A549 (cell line): ENCODE measurements around the gene CMTM4. TPM values are rescaled to one million over a fixed set of nuclear protein-coding genes. Genes with fewer than 3 reads are reported as not detected.
"Not testable (repeated sequence)": the region's sequence is repeated elsewhere in the genome, so short reads cannot be mapped to it uniquely, and the experiment has no call there.

Experiments used
- ATAC-seq, 2 experiments: fragments of 200-7000 bp in 1 of 2; fragments of >200 bp in 1 of 2; cut with Nextera tagmentation in 1 of 2; cut with Tn5 transposase in 1 of 2; 3 replicates each; pipeline versions ENCODE4 v1.8.0 to v1.9.1; 2018 to 2020; ENCODE audit warnings: mild to moderate bottlenecking in 1 of 2, moderate library complexity in 1 of 2
- CTCF ChIA-PET: fragments of 300-600 bp; sonication (Branson Sonifier 250); formaldehyde crosslinking; extraction: SDS; loops from one replicate; lab custom pipeline; 2021; ENCODE audit warnings: antibody characterized with exemption, inconsistent platforms; lab: Yijun Ruan, JAX
- POLR2A ChIA-PET: fragments of 350-600 bp; formaldehyde crosslinking; extraction: SDS; loops from one replicate; lab custom pipeline; 2021; ENCODE audit warnings: antibody characterized with exemption, inconsistent platforms; lab: Yijun Ruan, JAX
- DNase-seq, 2 experiments: peaks; one replicate each; pipeline versions ENCODE4 v3.0.0 to v3.0.0-alpha.2; 2011 to 2016; ENCODE audit warnings: low read depth in 1 of 2, low spot score in 1 of 2
- FAIRE-seq: peaks from 2 replicates; lab custom pipeline; 2011; peaks lifted over from hg19 to GRCh38; lab: Jason Lieb, UNC
- H3K27ac ChIP-seq, 2 experiments: fragments of >200 bp; sonication (Bioruptor Twin); formaldehyde crosslinking; 3 replicates each; pipeline ENCODE4 v1.5.1; 2016 to 2017
- H3K4me1 ChIP-seq: fragments of >200 bp; sonication (Bioruptor Twin); formaldehyde crosslinking; 3 replicates; pipeline ENCODE4 v1.6.1; 2016
- H3K4me2 ChIP-seq: fragments of >200 bp; sonication (Bioruptor Twin); formaldehyde crosslinking; 3 replicates; pipeline ENCODE4 v1.6.1; 2016
- H3K4me3 ChIP-seq: fragments of >200 bp; sonication (Bioruptor Twin); formaldehyde crosslinking; 3 replicates; pipeline ENCODE4 v1.5.1; 2016
- H3K9me3 ChIP-seq: fragments of >200 bp; sonication (Bioruptor Twin); formaldehyde crosslinking; 3 replicates; pipeline ENCODE4 v1.6.1; 2016
- CBX2 ChIP-seq: fragments of 200-600 bp; sonication (generic); IDR thresholded peaks from 2 replicates; pipeline ENCODE4 v1.6.1; 2016; ENCODE audit warnings: low read depth, mild to moderate bottlenecking, borderline replicate concordance
- CBX8 ChIP-seq: fragments of 200-600 bp; sonication (generic); IDR thresholded peaks from 2 replicates; pipeline ENCODE4 v1.6.1; 2016
- CHD2 ChIP-seq: fragments of 150-350 bp; IDR thresholded peaks from 2 replicates; pipeline ENCODE4 v1.6.1; 2014; ENCODE audit warnings: low read length; ENCODE audit not compliant: partially characterized antibody
- CHD4 ChIP-seq: fragments of 200-600 bp; sonication (generic); IDR thresholded peaks from 2 replicates; pipeline ENCODE4 v1.6.1; 2016; ENCODE audit warnings: antibody characterized with exemption, mild to moderate bottlenecking, borderline replicate concordance
- ESRRA ChIP-seq: fragments of 150-350 bp; IDR thresholded peaks from 2 replicates; pipeline ENCODE4 v1.6.1; 2014; ENCODE audit warnings: mild to moderate bottlenecking, low read length, borderline replicate concordance
- GATA3 ChIP-seq: IDR thresholded peaks from 2 replicates; pipeline ENCODE4 v1.6.1; 2012; ENCODE audit warnings: borderline replicate concordance
- HEYL ChIP-seq: fragments of 250-450 bp; sonication (Bioruptor Pico); IDR thresholded peaks from 2 replicates; pipeline ENCODE4 v1.8.0; 2021; ENCODE audit warnings: mild to moderate bottlenecking, moderate library complexity
- HOXA7 ChIP-seq: fragments of 250-450 bp; sonication (Bioruptor Pico); IDR thresholded peaks from 2 replicates; pipeline ENCODE4 v1.5.0; 2020; ENCODE audit warnings: mild to moderate bottlenecking, moderate library complexity
- HOXB5 ChIP-seq: fragments of 250-450 bp; sonication (Bioruptor Pico); IDR thresholded peaks from 2 replicates; pipeline ENCODE4 v1.5.0; 2020; ENCODE audit warnings: mild to moderate bottlenecking, moderate library complexity
- JUNB ChIP-seq: fragments of >200 bp; sonication (Bioruptor Twin); formaldehyde crosslinking; IDR thresholded peaks from 2 replicates; pipeline ENCODE4 v1.6.1; 2016
- KDM5A ChIP-seq: fragments of 200-600 bp; sonication (generic); IDR thresholded peaks from 2 replicates; pipeline ENCODE4 v1.6.1; 2016; ENCODE audit warnings: antibody characterized with exemption, mild to moderate bottlenecking
- NFE2L2 ChIP-seq: fragments of 150-350 bp; conservative IDR thresholded peaks from 2 replicates; pipeline ENCODE4 v1.6.1; 2014; ENCODE audit warnings: low read length
- NPAS2 ChIP-seq: fragments of 250-450 bp; sonication (Bioruptor Pico); IDR thresholded peaks from 2 replicates; pipeline ENCODE4 v1.8.0; 2022; ENCODE audit warnings: mild to moderate bottlenecking, moderate library complexity, borderline replicate concordance
- NR3C1 ChIP-seq: fragments of >200 bp; sonication (Bioruptor Twin); formaldehyde crosslinking; IDR thresholded peaks from 3 replicates; pipeline ENCODE4 v1.6.1; 2017
- PHF8 ChIP-seq: fragments of 200-600 bp; sonication (generic); IDR thresholded peaks from 2 replicates; pipeline ENCODE4 v1.6.1; 2016; ENCODE audit warnings: low read depth, mild to moderate bottlenecking, antibody characterized with exemption, moderate library complexity, borderline replicate concordance
- POLR2A ChIP-seq: IDR thresholded peaks from 2 replicates; pipeline ENCODE4 v1.6.1; 2012; ENCODE audit warnings: mild to moderate bottlenecking, low read length
- RAD21 ChIP-seq, 2 experiments: fragments of >200 bp in 1 of 2; sonication (Bioruptor Twin) in 1 of 2; formaldehyde crosslinking in 1 of 2; IDR thresholded peaks in 1 of 2; conservative IDR thresholded peaks in 1 of 2; 2 replicates in 1 of 2; 3 replicates in 1 of 2; pipeline ENCODE4 v1.6.1; 2012 to 2018; ENCODE audit warnings: inconsistent platforms in 1 of 2
- SMC3 ChIP-seq: fragments of >200 bp; sonication (Bioruptor Twin); formaldehyde crosslinking; IDR thresholded peaks from 3 replicates; pipeline ENCODE4 v1.6.1; 2018; ENCODE audit warnings: inconsistent platforms
- SREBF2 ChIP-seq: fragments of 450-650 bp; IDR thresholded peaks from 2 replicates; pipeline ENCODE4 v1.6.1; 2014; ENCODE audit warnings: mild to moderate bottlenecking, moderate library complexity
- ZC3H11A ChIP-seq: fragments of 450-650 bp; IDR thresholded peaks from 2 replicates; pipeline ENCODE4 v1.6.1; 2014; ENCODE audit warnings: antibody characterized with exemption, mild to moderate bottlenecking
- ZSCAN20 ChIP-seq: fragments of 250-450 bp; sonication (Bioruptor Pico); IDR thresholded peaks from 2 replicates; pipeline ENCODE4 v1.8.0; 2022; ENCODE audit warnings: mild to moderate bottlenecking, moderate library complexity
- WGBS: methylation state at CpG from one replicate; pipeline ENCODE4 v1.1.6; 2017; ENCODE audit errors: missing lambda C conversion rate; 5-methylcytosine and 5-hydroxymethylcytosine counted together
- polyA plus RNA-seq, 4 experiments: library from polyadenylated mRNA; depleted of rRNA in 3 of 4; stranded (reverse); fragments of >200 nt; fragmentation: RNase III in 1 of 4; extraction: RNeasy Plus Mini Kit Qiagen cat#74134 plus additional on column Dnase treatment in 1 of 4; gene quantifications; 2 replicates in 3 of 4; 3 replicates in 1 of 4; pipeline ENCODE4 v1.2.3, GENCODE V29; 2011 to 2017
- TF ChIP-seq, protein P1 (sequence below): fragments of 250-450 bp; sonication (Bioruptor Pico); IDR thresholded peaks from 2 replicates; pipeline ENCODE4 v1.5.0; 2021; ENCODE audit warnings: mild to moderate bottlenecking, moderate library complexity, borderline replicate concordance
- TF ChIP-seq, protein P2 (sequence below): fragments of >200 bp; sonication (Bioruptor Twin); formaldehyde crosslinking; IDR thresholded peaks from 3 replicates; pipeline ENCODE4 v1.6.1; 2016
- TF ChIP-seq, protein P3 (sequence below): IDR thresholded peaks from 2 replicates; pipeline ENCODE4 v1.6.1; 2012
- TF ChIP-seq, protein P4 (sequence below): fragments of >200 bp; sonication (Bioruptor Twin); formaldehyde crosslinking; IDR thresholded peaks from 3 replicates; pipeline ENCODE4 v1.5.1; 2016

CMTM4 gene
- polyA plus RNA-seq, 2 of the 4 experiments (the other 2 are of a cell fraction): 24.8 to 58.6 TPM

DNA sequence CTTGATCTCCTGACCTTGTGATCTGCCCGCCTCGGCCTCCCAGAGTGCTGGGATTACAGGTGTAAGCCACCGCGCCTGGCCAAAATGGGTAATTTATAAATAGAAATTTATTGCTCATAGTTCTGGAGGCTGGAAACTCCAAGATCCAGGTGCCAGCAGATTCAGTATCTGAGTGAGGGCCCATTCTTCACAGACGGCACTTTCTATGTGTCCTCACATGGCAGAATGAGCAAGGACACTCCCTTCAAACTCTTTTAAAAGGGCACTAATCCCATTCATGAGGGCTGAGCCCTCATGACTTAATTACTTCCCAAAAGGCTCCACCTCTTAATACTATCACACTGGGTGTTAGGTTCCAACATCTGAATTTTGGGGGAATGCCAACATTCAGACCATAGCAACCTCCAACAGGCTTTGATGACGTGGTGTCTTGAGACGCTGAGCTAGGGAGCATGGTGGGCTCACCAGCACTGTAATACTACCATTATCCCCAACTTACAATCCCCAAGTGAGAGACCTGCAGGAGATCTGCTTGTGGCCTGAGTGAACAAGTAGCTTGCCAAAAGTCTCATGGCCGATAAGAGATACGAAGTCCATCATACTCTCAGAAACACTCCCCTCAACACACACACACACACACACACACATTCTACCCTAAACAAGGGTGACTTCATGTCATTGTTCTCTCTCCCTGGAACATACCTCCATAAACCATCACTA lies 8.5 kb downstream of the CMTM4 start:
- ATAC-seq (no peak), FAIRE-seq (no peak), DNase-seq (no peak)
- no peaks in the 10 kb centered on the region for H3K9me3 ChIP-seq
- H3K4me3 ChIP-seq: no peak overlapping the region
- H3K4me1 ChIP-seq: peaks cover 28% of the 10 kb centered on the region
- H3K4me2 ChIP-seq: no peak overlapping the region
- WGBS: 91% methylated on average over 9 of the region's 9 CpGs
- TF ChIP-seq CHD4 (no peak), HOXB5 (no peak), HEYL (CRISPR knock-in tag) (no peak), SREBF2 (no peak)
- TF ChIP-seq, protein P1, sequence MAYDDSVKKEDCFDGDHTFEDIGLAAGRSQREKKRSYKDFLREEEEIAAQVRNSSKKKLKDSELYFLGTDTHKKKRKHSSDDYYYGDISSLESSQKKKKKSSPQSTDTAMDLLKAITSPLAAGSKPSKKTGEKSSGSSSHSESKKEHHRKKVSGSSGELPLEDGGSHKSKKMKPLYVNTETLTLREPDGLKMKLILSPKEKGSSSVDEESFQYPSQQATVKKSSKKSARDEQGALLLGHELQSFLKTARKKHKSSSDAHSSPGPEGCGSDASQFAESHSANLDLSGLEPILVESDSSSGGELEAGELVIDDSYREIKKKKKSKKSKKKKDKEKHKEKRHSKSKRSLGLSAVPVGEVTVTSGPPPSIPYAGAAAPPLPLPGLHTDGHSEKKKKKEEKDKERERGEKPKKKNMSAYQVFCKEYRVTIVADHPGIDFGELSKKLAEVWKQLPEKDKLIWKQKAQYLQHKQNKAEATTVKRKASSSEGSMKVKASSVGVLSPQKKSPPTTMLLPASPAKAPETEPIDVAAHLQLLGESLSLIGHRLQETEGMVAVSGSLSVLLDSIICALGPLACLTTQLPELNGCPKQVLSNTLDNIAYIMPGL: no peak
- no peak overlapping the region for H3K27ac ChIP-seq
- ChIA-PET POLR2A (interaction anchor here (0.5 kb wide), 1 partner anchor 15 kb away, joined by 3 read pairs; no protein-coding TSS in a partner anchor), CTCF (interaction anchor here (1.0 to 2.6 kb wide), 3 partner anchors 35 to 38 kb away, joined by 3 to 7 read pairs (median 3); no protein-coding TSS in a partner anchor)

DNA sequence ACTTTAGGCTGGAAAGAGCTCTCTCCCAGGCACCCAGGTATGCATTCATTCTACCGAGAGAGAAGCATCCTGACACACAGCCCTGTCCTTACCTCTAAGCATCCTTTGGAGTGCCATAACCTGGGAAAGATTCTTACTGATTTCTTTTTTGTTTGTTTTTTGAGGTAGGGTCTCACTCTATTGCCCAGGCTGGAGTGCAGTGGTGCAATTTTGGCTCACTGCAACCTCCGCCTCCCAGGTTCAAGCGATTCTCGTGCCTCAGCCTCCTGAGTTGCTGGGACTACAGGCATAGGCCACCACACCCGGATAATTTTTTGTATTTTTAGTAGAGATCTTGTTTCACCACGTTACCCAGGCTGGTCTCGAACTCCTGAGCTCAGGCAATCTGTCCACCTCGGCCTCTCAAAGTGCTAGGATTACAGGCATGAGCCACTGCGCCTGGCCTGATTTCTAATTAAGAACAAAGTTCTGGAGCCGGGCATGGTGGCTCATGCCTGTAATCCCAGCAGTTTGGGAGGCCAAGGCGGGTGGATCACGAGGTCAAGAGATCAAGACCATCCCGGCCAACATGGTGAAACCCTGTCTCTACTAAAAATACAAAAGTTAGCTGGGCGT lies 10.9 kb downstream of the CMTM4 start:
- H3K4me2 ChIP-seq, H3K4me1 ChIP-seq, FAIRE-seq, ATAC-seq, H3K4me3 ChIP-seq, H3K27ac ChIP-seq, DNase-seq, H3K9me3 ChIP-seq: not testable (repeated sequence)
- POLR2A ChIA-PET: interaction anchor here (0.7 kb wide), 1 partner anchor 14 kb away, joined by 3 read pairs; no protein-coding TSS in a partner anchor
- CTCF ChIA-PET: interaction anchor here (0.7 to 4.7 kb wide), 4 partner anchors 23 to 243 kb away, joined by 3 to 22 read pairs (median 4); partner anchors contain the start of gene NAE1
- WGBS: 93% methylated on average over 14 of the region's 14 CpGs

DNA sequence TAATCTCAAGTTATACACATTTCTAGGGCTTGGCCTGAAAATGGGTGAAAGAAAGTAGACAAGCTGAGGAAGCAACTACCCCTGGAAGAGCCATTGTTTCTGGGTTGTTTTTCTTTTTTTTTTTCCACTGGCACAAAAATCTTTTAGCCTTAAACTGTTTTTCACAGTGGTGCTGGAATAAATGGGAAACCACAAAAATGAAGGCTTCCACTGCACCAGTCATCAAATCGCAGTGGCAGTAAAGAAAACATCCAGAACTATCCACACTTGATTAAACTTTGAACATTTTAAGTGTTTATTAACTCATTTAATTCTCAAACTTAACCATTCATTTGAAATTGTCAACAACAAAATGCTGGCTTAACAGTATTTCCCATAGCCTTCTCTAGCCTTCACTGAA lies 14.3 kb downstream of the CMTM4 start:
- 93% methylated on average over 1 of the region's 1 CpG for WGBS
- POLR2A ChIA-PET: no interaction called here
- FAIRE-seq (no peak), ATAC-seq (no peak), DNase-seq (no peak)
- Histone ChIP-seq H3K4me3 (no peak overlapping the region), H3K9me3 (no peaks in the 10 kb centered on the region), H3K4me1 (no peaks in the 10 kb centered on the region), H3K4me2 (no peak overlapping the region), H3K27ac (no peak overlapping the region)
- CTCF ChIA-PET: interaction anchor here (1.5 to 4.7 kb wide), 2 partner anchors 20 to 32 kb away, joined by 4 to 22 read pairs; no protein-coding TSS in a partner anchor
- no peak for TF ChIP-seq CHD4
- no peak for TF ChIP-seq PHF8
- TF ChIP-seq CBX2: no peak
- no peak for TF ChIP-seq CHD2
- no peak for TF ChIP-seq HOXB5
- TF ChIP-seq SMC3: no peak
- TF ChIP-seq RAD21 (conservative IDR thresholded peaks at IDR 0.05 in 1 of 2, IDR thresholded peaks at IDR 0.05 in 1 of 2): no peak
- TF ChIP-seq, protein P2, sequence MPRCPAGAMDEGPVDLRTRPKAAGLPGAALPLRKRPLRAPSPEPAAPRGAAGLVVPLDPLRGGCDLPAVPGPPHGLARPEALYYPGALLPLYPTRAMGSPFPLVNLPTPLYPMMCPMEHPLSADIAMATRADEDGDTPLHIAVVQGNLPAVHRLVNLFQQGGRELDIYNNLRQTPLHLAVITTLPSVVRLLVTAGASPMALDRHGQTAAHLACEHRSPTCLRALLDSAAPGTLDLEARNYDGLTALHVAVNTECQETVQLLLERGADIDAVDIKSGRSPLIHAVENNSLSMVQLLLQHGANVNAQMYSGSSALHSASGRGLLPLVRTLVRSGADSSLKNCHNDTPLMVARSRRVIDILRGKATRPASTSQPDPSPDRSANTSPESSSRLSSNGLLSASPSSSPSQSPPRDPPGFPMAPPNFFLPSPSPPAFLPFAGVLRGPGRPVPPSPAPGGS: no peak
- no peak for TF ChIP-seq NFE2L2
- TF ChIP-seq, protein P3, sequence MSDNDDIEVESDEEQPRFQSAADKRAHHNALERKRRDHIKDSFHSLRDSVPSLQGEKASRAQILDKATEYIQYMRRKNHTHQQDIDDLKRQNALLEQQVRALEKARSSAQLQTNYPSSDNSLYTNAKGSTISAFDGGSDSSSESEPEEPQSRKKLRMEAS: no peak

DNA sequence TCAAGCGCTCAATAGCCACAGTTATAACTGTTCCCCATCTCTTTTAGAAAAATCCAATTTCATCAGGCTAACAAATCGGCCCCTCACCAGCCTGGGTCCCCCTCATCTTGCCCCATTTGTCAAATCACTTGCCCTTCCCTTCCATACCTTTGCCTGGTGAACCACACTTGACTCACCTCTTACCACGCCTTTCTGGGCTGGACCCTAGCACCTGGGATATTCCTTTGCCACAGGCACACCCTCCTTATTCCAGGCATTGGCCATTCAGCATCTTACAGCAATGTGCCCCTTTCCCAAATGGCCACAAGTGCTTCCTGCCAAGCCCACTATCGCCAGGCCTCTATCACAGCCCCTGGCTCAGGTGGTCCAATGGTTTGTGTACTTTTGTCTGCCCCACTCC lies 14.9 kb downstream of the CMTM4 start:
- H3K4me2 ChIP-seq: no peak overlapping the region
- WGBS: 89% methylated on average over 4 of the region's 4 CpGs
- H3K27ac ChIP-seq: no peak overlapping the region
- DNase-seq: no peak
- CTCF ChIA-PET: interaction anchor here (4.7 kb wide), 1 partner anchor 19 kb away, joined by 22 read pairs; no protein-coding TSS in a partner anchor
- no peak overlapping the region for H3K4me3 ChIP-seq
- POLR2A ChIA-PET: no interaction called here
- H3K9me3 ChIP-seq: no peaks in the 10 kb centered on the region
- no peak for FAIRE-seq
- no peak for ATAC-seq
- no peaks in the 10 kb centered on the region for H3K4me1 ChIP-seq
- TF ChIP-seq CBX8: no peak
- no peak for TF ChIP-seq CHD4
- no peak for TF ChIP-seq HOXA7 (CRISPR knock-in tag)
- TF ChIP-seq ESRRA: no peak
- no peak for TF ChIP-seq NPAS2 (CRISPR knock-in tag)
- TF ChIP-seq HEYL (CRISPR knock-in tag): no peak
- no peak for TF ChIP-seq ZC3H11A
- TF ChIP-seq, protein P4, sequence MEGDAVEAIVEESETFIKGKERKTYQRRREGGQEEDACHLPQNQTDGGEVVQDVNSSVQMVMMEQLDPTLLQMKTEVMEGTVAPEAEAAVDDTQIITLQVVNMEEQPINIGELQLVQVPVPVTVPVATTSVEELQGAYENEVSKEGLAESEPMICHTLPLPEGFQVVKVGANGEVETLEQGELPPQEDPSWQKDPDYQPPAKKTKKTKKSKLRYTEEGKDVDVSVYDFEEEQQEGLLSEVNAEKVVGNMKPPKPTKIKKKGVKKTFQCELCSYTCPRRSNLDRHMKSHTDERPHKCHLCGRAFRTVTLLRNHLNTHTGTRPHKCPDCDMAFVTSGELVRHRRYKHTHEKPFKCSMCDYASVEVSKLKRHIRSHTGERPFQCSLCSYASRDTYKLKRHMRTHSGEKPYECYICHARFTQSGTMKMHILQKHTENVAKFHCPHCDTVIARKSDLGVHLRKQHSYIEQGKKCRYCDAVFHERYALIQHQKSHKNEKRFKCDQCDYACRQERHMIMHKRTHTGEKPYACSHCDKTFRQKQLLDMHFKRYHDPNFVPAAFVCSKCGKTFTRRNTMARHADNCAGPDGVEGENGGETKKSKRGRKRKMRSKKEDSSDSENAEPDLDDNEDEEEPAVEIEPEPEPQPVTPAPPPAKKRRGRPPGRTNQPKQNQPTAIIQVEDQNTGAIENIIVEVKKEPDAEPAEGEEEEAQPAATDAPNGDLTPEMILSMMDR: no peak
- TF ChIP-seq JUNB: no peak
- no peak for TF ChIP-seq NR3C1
- TF ChIP-seq ZSCAN20 (CRISPR knock-in tag): no peak
- no peak for TF ChIP-seq GATA3
- no peak for TF ChIP-seq POLR2A
- TF ChIP-seq KDM5A: no peak
